ENCODE measurements around the gene NFAM1. TPM values are rescaled to one million over a fixed set of nuclear protein-coding genes. Genes with fewer than 3 reads are reported as not detected.

The NFAM1 gene
- total and polyA plus RNA-seq, 7 experiments from 2014 or later: 0.03 to 40.3 (median 0.57) TPM

DNA sequence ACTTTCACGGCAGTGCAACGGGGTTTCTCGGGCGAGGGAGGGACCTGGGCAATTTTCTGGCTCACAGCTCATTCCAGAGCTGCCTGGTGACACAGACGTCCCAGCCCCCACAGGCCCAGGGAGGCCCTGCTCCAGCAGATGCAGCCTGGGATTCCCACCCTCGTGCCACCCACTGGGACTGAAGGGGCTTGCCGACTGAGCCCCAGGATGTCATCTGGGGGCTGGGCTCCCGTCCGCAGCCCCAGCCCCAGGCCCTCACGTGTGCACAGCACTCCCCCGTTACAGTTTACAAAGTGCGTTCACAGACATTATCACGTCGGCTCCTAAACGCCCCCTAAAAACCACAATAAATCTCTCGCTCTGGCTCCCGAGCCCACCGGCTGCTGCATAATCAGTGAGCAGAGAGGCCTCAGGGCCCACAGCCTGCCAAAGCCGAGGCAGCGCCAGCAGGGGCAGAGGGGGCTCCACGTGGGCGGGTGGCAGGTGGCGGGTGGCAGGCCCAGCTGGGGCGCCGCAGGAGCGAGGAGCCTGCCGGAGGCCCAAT is 84.8 kb downstream of the NFAM1 start:
- H3K9me3 Mint-ChIP-seq: peaks cover 0 to 3% (median 0%) of the 10 kb centered on the region in 11 donors
- Histone ChIP-seq H3K9me3 (ENCODE audit: control insufficient read depth in 2 of 3, low read length in 3 of 3) (no peaks in the 10 kb centered on the region), H3K27me3 (ENCODE audit: control insufficient read depth in 2 of 2, insufficient read depth in 2 of 2, low read length in 2 of 2) (no peaks in the 10 kb centered on the region), H3K4me1 (ENCODE audit: control insufficient read depth in 2 of 2, insufficient read depth in 2 of 2, low read length in 2 of 2) (peaks cover 5 to 8% of the 10 kb centered on the region in 2 donors), H3K4me3 (ENCODE audit: low read length) (no peak overlapping the region), H3K27ac (ENCODE audit: low read depth, low read length) (no peak overlapping the region), H3K36me3 (ENCODE audit: control insufficient read depth in 2 of 3, insufficient read depth in 3 of 3, low read length in 3 of 3) (no peaks in the 10 kb centered on the region)
- no peak overlapping the region for H3K4me3 Mint-ChIP-seq
- H3K27ac Mint-ChIP-seq: no peak overlapping the region
- POLR2A ChIA-PET: interaction anchor here (1.1 kb wide), 1 partner anchor 267 kb away, joined by 3 read pairs; the partner anchor contains the start of gene SMDT1
- ATAC-seq: no peak
- peaks cover 0 to 19% (median 0%) of the 10 kb centered on the region in 5 donors for H3K27me3 Mint-ChIP-seq
- CTCF ChIA-PET: no interaction called here
- intact Hi-C loops (cut with micrococcal nuclease): no loop called here
- H3K36me3 Mint-ChIP-seq: no peaks in the 10 kb centered on the region
- H3K4me1 Mint-ChIP-seq: peaks cover 0 to 7% (median 6%) of the 10 kb centered on the region in 7 donors
- no peak for DNase-seq

GRCh38 chr22:42346722-42347121 is 85.5 kb downstream of the NFAM1 start:
- Histone ChIP-seq H3K4me3 (ENCODE audit: low read length) (no peak overlapping the region), H3K27me3 (ENCODE audit: control insufficient read depth in 2 of 2, insufficient read depth in 2 of 2, low read length in 2 of 2) (no peaks in the 10 kb centered on the region), H3K9me3 (ENCODE audit: control insufficient read depth in 2 of 3, low read length in 3 of 3) (no peaks in the 10 kb centered on the region), H3K27ac (ENCODE audit: low read depth, low read length) (no peak overlapping the region), H3K36me3 (ENCODE audit: control insufficient read depth in 2 of 3, insufficient read depth in 3 of 3, low read length in 3 of 3) (no peaks in the 10 kb centered on the region), H3K4me1 (ENCODE audit: control insufficient read depth in 2 of 2, insufficient read depth in 2 of 2, low read length in 2 of 2) (peaks cover 5 to 9% of the 10 kb centered on the region in 2 donors)
- H3K9me3 Mint-ChIP-seq: peaks cover 0 to 3% (median 0%) of the 10 kb centered on the region in 11 donors
- ChIA-PET CTCF (interaction anchor here (1.1 kb wide), 1 partner anchor 12 kb away, joined by 4 read pairs; no protein-coding TSS in a partner anchor), POLR2A (no interaction called here)
- peaks cover 0 to 14% (median 12%) of the 10 kb centered on the region in 7 donors for H3K4me1 Mint-ChIP-seq
- H3K27me3 Mint-ChIP-seq: peaks cover 0 to 26% (median 0%) of the 10 kb centered on the region in 5 donors
- H3K4me3 Mint-ChIP-seq: peak overlapping the region in 1 of 10 donors; percentile 10
- H3K27ac Mint-ChIP-seq: no peak overlapping the region
- DNase-seq: no peak
- intact Hi-C loops (cut with micrococcal nuclease): no loop called here
- no peaks in the 10 kb centered on the region for H3K36me3 Mint-ChIP-seq
- no peak for ATAC-seq

- intact Hi-C loops (cut with micrococcal nuclease): no loop called here
- POLR2A ChIA-PET: no interaction called here
- no peaks in the 10 kb centered on the region for H3K36me3 ChIP-seq (ENCODE audit: control insufficient read depth in 2 of 3, insufficient read depth in 3 of 3, low read length in 3 of 3)
- H3K36me3 Mint-ChIP-seq: no peaks in the 10 kb centered on the region
- H3K4me3 ChIP-seq (ENCODE audit: low read length): no peak overlapping the region
- peaks cover 5 to 9% of the 10 kb centered on the region in 2 donors for H3K4me1 ChIP-seq (ENCODE audit: control insufficient read depth in 2 of 2, insufficient read depth in 2 of 2, low read length in 2 of 2)
- ATAC-seq: no peak
- H3K9me3 Mint-ChIP-seq: peaks cover 0 to 3% (median 0%) of the 10 kb centered on the region in 11 donors
- peak overlapping the region in 7 of 10 donors; percentile 13 to 82 (median 40) for H3K4me3 Mint-ChIP-seq
- peaks cover 0 to 18% (median 13%) of the 10 kb centered on the region in 7 donors for H3K4me1 Mint-ChIP-seq
- H3K27me3 Mint-ChIP-seq: peaks cover 0 to 31% (median 0%) of the 10 kb centered on the region in 5 donors
- H3K9me3 ChIP-seq (ENCODE audit: control insufficient read depth in 2 of 3, low read length in 3 of 3): no peaks in the 10 kb centered on the region
- no peaks in the 10 kb centered on the region for H3K27me3 ChIP-seq (ENCODE audit: control insufficient read depth in 2 of 2, insufficient read depth in 2 of 2, low read length in 2 of 2)
- DNase-seq: no peak
- CTCF ChIA-PET: no interaction called here
- H3K27ac ChIP-seq (ENCODE audit: low read depth, low read length): no peak overlapping the region
- H3K27ac Mint-ChIP-seq: peak overlapping the region in 1 of 9 donors; percentile 10
Measured at GRCh38 chr22:42345458-42345857, 86.7 kb downstream of the NFAM1 start.

GRCh38 chr22:42344361-42344905 is 87.8 kb downstream of the NFAM1 start:
- CTCF ChIA-PET: interaction anchor here (0.6 kb wide), 1 partner anchor 30 kb away, joined by 3 read pairs; no protein-coding TSS in a partner anchor
- H3K27me3 ChIP-seq (ENCODE audit: control insufficient read depth in 2 of 2, insufficient read depth in 2 of 2, low read length in 2 of 2): no peaks in the 10 kb centered on the region

GRCh38 chr22:42343531-42344081 is 88.6 kb downstream of the NFAM1 start:
- Histone ChIP-seq H3K27me3 (ENCODE audit: control insufficient read depth in 2 of 2, insufficient read depth in 2 of 2, low read length in 2 of 2) (no peaks in the 10 kb centered on the region), H3K4me1 (ENCODE audit: control insufficient read depth in 2 of 2, insufficient read depth in 2 of 2, low read length in 2 of 2) (peaks cover 5 to 9% of the 10 kb centered on the region in 2 donors), H3K4me3 (ENCODE audit: low read length) (no peak overlapping the region), H3K9me3 (ENCODE audit: control insufficient read depth in 2 of 3, low read length in 3 of 3) (no peaks in the 10 kb centered on the region), H3K27ac (ENCODE audit: low read depth, low read length) (no peak overlapping the region), H3K36me3 (ENCODE audit: control insufficient read depth in 2 of 3, insufficient read depth in 3 of 3, low read length in 3 of 3) (no peaks in the 10 kb centered on the region)
- H3K27ac Mint-ChIP-seq: no peak overlapping the region
- peak overlapping the region in 1 of 10 donors; percentile 81 for H3K4me3 Mint-ChIP-seq
- CTCF ChIA-PET: no interaction called here
- intact Hi-C loops (cut with micrococcal nuclease): no loop called here
- POLR2A ChIA-PET: no interaction called here
- H3K36me3 Mint-ChIP-seq: no peaks in the 10 kb centered on the region
- DNase-seq: peak in 5 of 9 donors; percentile 27 to 48 (median 33)
- H3K27me3 Mint-ChIP-seq: peaks cover 0 to 31% (median 0%) of the 10 kb centered on the region in 5 donors
- H3K4me1 Mint-ChIP-seq: peaks cover 0 to 18% (median 17%) of the 10 kb centered on the region in 7 donors
- H3K9me3 Mint-ChIP-seq: no peaks in the 10 kb centered on the region
- peak; percentile 81 for ATAC-seq

More at GRCh38 chr22:42344361-42344905, 87.8 kb downstream of the NFAM1 start:
- POLR2A ChIA-PET: no interaction called here
- intact Hi-C loops (cut with micrococcal nuclease): no loop called here
- DNase-seq: no peak
- peaks cover 0 to 18% (median 13%) of the 10 kb centered on the region in 7 donors for H3K4me1 Mint-ChIP-seq
- H3K9me3 Mint-ChIP-seq: no peaks in the 10 kb centered on the region
- peak overlapping the region in 1 of 9 donors; percentile 10 for H3K27ac Mint-ChIP-seq
- H3K9me3 ChIP-seq (ENCODE audit: control insufficient read depth in 2 of 3, low read length in 3 of 3): no peaks in the 10 kb centered on the region
- no peak for ATAC-seq
- H3K27me3 Mint-ChIP-seq: peaks cover 0 to 31% (median 0%) of the 10 kb centered on the region in 5 donors
- H3K4me3 ChIP-seq (ENCODE audit: low read length): no peak overlapping the region
- H3K36me3 ChIP-seq (ENCODE audit: control insufficient read depth in 2 of 3, insufficient read depth in 3 of 3, low read length in 3 of 3): no peaks in the 10 kb centered on the region
- peak overlapping the region; percentile 36 to 86 (median 68) for H3K4me3 Mint-ChIP-seq
- peaks cover 5 to 9% of the 10 kb centered on the region in 2 donors for H3K4me1 ChIP-seq (ENCODE audit: control insufficient read depth in 2 of 2, insufficient read depth in 2 of 2, low read length in 2 of 2)
- H3K27ac ChIP-seq (ENCODE audit: low read depth, low read length): no peak overlapping the region
- no peaks in the 10 kb centered on the region for H3K36me3 Mint-ChIP-seq

- POLR2A ChIA-PET: interaction anchor here (0.6 to 0.8 kb wide), 2 partner anchors 30 to 44 kb away, joined by 3 to 4 read pairs; no protein-coding TSS in a partner anchor
- CTCF ChIA-PET: interaction anchor here (0.7 kb wide), 1 partner anchor 248 kb away, joined by 3 read pairs; no protein-coding TSS in a partner anchor
- no peaks in the 10 kb centered on the region for H3K36me3 ChIP-seq (ENCODE audit: control insufficient read depth in 2 of 3, insufficient read depth in 3 of 3, low read length in 3 of 3)
- no peaks in the 10 kb centered on the region for H3K9me3 Mint-ChIP-seq
- H3K36me3 Mint-ChIP-seq: no peaks in the 10 kb centered on the region
- peaks cover 5 to 9% of the 10 kb centered on the region in 2 donors for H3K4me1 ChIP-seq (ENCODE audit: control insufficient read depth in 2 of 2, insufficient read depth in 2 of 2, low read length in 2 of 2)
- DNase-seq (no peak), ATAC-seq (peak; percentile 15)
- peak overlapping the region; percentile 66 to 87 (median 82) for H3K4me3 Mint-ChIP-seq
- no peaks in the 10 kb centered on the region for H3K27me3 ChIP-seq (ENCODE audit: control insufficient read depth in 2 of 2, insufficient read depth in 2 of 2, low read length in 2 of 2)
- intact Hi-C loops (cut with micrococcal nuclease): no loop called here
- peak overlapping the region; percentile 33 for H3K4me3 ChIP-seq (ENCODE audit: low read length)
- no peaks in the 10 kb centered on the region for H3K9me3 ChIP-seq (ENCODE audit: control insufficient read depth in 2 of 3, low read length in 3 of 3)
- peak overlapping the region in 5 of 9 donors; percentile 9 to 86 (median 62) for H3K27ac Mint-ChIP-seq
- H3K27ac ChIP-seq (ENCODE audit: low read depth, low read length): no peak overlapping the region
- H3K27me3 Mint-ChIP-seq: peaks cover 0 to 28% (median 0%) of the 10 kb centered on the region in 5 donors
- peaks cover 0 to 18% (median 17%) of the 10 kb centered on the region in 7 donors for H3K4me1 Mint-ChIP-seq
Measured at GRCh38 chr22:42343121-42343454, 89.1 kb downstream of the NFAM1 start.
